NCI-H2171 (cell line): ENCODE results near the gene MAPK1.
"Not testable (repeated sequence)": the region's sequence is repeated elsewhere in the genome, so short reads cannot be mapped to it uniquely, and the experiment has no call there.

ENCODE experiments used
- DNase-seq: peaks from one replicate; lab custom pipeline; 2025; lab: John Stamatoyannopoulos, UW

MAPK1 gene

GRCh38 chr22:21867528-21868266 lies at the start of gene MAPK1:
MAPK1 (minus strand) TSS chr22:21867645; CDS start chr22:21867440, 205 bp downstream.
- peak; percentile 92 for DNase-seq

GRCh38 chr22:21916309-21916918 lies 49.0 kb upstream of the MAPK1 start:
- no peak for DNase-seq

DNA sequence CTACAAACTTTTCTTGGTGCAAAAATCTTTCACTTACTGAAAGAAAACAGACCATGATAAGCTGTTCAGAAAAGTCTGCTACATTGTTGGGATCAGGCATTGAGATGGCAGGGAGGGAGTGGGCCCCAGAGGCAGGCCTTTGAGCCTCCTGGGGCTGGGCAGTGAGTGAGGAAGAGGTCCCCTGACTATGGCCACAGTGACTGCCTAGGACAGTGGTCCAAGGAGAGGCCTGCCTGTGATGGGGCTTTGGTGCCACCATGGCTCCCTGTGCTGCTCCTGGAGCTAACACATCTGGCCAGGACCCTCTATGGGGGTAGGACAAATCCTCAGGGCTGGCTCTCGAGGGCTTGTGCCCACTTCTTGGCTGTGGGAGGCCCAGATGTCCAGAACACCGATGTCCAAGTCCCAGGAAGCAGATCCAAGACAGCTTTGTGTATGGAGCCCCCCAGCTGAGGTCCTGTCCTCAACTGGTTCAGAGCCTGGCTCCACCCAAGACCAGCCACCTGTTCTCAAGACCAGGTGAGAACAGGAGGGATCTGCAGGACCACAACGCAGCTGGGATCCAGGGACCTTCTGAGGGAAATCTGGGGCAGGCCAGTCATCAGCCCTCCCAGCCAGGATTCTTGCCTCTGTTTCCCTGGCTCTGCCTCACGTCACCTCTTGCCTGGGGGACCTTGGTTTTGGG lies 48.3 kb upstream of the MAPK1 start:
- DNase-seq, result no peak

GRCh38 chr22:21914033-21914642 lies 46.7 kb upstream of the MAPK1 start:
- DNase-seq, result not testable (repeated sequence)

DNA sequence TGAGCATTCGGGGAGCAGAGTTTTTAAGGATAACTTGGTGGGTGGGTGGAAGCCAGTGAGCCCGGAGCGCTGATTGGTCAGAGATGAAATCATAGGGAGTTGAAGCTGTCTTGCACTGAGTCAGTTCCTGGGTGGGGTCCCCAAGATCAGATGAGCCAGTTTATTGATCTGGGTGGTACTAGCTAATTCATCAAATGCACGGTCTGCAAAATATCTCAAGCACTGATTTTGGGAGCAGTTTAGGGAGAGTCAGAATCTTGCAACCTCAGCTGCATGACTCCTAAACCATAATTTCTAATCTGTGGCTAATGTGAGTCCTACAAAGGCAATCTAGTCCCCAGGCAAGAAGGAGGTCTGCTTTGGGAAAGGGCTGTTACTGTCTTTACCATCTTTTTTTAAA lies 42.9 kb upstream of the MAPK1 start:
- not testable (repeated sequence) for DNase-seq

- no peak for DNase-seq
These were observed 42.4 kb upstream of the MAPK1 start for GRCh38 chr22:21909871-21910270.

GRCh38 chr22:21907638-21908522 lies 40.4 kb upstream of the MAPK1 start:
- DNase-seq, result no peak

DNA sequence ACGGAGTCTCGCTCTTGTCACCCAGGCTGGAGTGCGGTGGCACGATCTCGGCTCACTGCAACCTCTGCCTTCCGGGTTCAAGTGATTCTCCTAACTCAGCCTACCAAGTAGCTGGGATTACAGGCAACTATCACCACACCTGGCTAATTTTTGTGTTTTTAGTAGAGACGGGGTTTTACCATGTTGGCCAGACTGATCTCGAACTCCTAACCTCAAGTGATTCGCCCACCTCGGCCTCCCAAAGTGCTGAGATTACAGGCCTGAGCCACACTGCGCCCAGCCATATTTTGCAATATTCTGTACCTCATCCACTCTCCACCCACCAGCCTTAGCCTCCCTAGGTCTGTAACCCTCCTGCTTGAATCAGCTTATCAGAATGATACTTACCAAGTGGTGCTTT lies 37.8 kb upstream of the MAPK1 start:
- DNase-seq, result not testable (repeated sequence)

- DNase-seq, result no peak
These were observed 36.9 kb upstream of the MAPK1 start for GRCh38 chr22:21904250-21904789.

DNA sequence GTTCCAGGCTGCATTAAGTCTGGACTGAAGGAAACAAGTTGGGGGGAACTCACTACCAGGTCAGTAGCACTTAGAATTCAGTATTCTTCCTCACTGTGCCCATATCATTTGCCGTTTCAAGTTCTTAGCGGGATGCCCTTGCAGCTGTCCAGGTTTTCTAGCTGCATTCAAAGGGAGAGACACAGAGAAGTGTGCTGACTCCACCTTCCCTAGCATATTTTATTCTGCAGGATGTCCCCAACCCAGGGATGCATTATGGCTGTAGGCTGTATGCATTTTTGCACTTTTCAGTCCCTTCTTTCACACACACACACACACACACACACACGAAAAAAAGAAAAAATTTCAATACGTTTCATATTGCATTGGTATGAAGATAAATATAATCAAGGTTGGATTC lies 35.8 kb upstream of the MAPK1 start:
- no peak for DNase-seq

- no peak for DNase-seq
These were observed 35.0 kb upstream of the MAPK1 start for GRCh38 chr22:21902296-21903087.

GRCh38 chr22:21898354-21898896 lies 31.0 kb upstream of the MAPK1 start:
- no peak for DNase-seq

DNA sequence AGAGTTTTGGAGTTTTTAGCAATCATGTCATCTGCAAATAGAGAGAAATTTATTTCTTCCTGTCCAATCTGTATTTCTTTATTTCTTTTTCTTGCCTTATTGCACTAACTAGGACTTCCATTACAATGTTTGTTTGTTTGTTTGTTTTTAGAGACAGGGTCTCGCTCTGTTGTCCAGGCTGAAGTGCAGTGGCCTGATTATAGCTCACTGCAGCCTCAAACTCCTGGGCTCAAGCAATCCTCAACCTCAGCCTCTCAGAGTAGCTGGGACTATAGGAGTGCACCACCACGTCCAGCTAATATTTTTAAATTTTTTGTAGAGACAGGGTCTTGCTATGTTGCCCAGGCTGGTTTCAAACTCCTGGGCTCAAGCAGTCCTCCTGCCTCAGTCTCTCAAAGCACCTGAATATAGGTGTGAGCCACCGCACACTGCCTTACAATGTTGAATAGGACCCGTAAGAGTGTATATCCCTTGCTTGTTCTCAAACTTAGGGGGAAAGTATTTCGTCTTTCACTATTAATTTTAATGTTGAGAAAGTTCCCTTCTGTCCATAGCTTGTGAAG lies 29.6 kb upstream of the MAPK1 start:
- DNase-seq, result no peak

- DNase-seq, result not testable (repeated sequence)
These were observed 28.8 kb upstream of the MAPK1 start for GRCh38 chr22:21896275-21896674.

GRCh38 chr22:21894799-21895198 lies 27.4 kb upstream of the MAPK1 start:
- no peak for DNase-seq

DNA sequence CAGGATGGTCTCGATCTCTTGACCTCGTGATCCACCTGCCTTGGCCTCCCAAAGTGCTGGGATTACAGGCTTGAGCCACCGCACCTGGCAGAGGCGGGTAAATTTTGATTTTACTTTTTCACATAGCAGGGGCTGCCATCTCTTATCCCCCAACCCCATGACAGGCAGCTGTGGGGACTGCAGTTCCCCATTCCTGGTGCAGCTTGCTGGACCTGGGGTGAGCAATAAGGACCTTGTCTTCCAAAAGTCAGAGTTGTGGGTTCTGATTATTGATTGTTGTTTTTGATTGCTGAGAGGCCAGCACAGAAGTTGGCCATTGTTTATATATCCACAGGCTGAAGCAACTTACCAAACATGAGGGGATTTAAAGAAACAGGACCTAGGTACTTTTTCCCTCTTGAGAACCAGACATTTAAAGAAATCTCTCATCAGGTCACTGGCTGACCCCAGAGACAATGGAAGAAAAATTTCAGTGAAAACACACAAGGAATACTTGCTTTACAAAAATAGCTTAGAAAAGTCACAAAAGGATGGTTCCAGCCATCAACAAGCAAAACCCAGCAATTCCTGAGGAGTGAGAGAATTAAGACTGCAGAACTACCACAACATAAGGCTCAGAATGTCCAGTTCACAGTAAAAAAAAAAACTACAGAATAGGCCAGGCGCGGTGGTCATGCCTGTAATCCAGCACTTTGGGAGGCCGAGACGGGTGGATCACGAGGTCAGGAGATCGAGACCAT lies 22.0 kb upstream of the MAPK1 start:
- DNase-seq, result no peak

- no peak for DNase-seq
These were observed 20.4 kb upstream of the MAPK1 start for GRCh38 chr22:21887841-21888240.

- DNase-seq, result not testable (repeated sequence)
These were observed 16.5 kb upstream of the MAPK1 start for GRCh38 chr22:21883930-21884329.

- not testable (repeated sequence) for DNase-seq
These were observed 15.4 kb upstream of the MAPK1 start for GRCh38 chr22:21882754-21883333.
